Activated naive CD8-positive, alpha-beta T cell treated with anti-CD3 and anti-CD28 coated beads, Interleukin-2, amount 10 ng/mL, durations not matched to agents 7 days and 5 days (primary cell): ENCODE measurements around the gene ADAM17. TPM values are rescaled to one million over a fixed set of nuclear protein-coding genes. Genes with fewer than 3 reads are reported as not detected.
"Not testable (repeated sequence)": the region's sequence is repeated elsewhere in the genome, so short reads cannot be mapped to it uniquely, and the experiment has no call there.

ENCODE experiments used
- ATAC-seq: fragments of 150-1000 bp; cut with Tn5 transposase; one replicate; pipeline ENCODE4 v1.10.0; 2021; ENCODE audit warnings: low read depth, moderate library complexity
- POLR2A ChIA-PET: fragments of 350-600 bp; sonication (Branson Sonifier 250); formaldehyde crosslinking; loops from one replicate; lab custom pipeline; 2021; ENCODE audit warnings: antibody characterized with exemption; lab: Charles Lee
- DNase-seq: peaks from one replicate; pipeline ENCODE4 v3.0.0; 2021
- H3K27ac Mint-ChIP-seq: one replicate; pipeline ENCODE4 v1.8.0; 2022; ENCODE audit warnings: mild to moderate bottlenecking, mixed read lengths
- H3K27me3 Mint-ChIP-seq: one replicate; pipeline ENCODE4 v1.8.0; 2022; ENCODE audit warnings: mild to moderate bottlenecking, moderate library complexity, mixed read lengths
- H3K36me3 Mint-ChIP-seq: one replicate; pipeline ENCODE4 v1.8.0; 2021; ENCODE audit warnings: mild to moderate bottlenecking, mixed read lengths
- H3K4me1 Mint-ChIP-seq: one replicate; pipeline ENCODE4 v1.8.0; 2021; ENCODE audit warnings: mixed read lengths
- H3K4me3 Mint-ChIP-seq: one replicate; pipeline ENCODE4 v1.8.0; 2022; ENCODE audit warnings: mild to moderate bottlenecking, moderate library complexity, mixed read lengths
- H3K9me3 Mint-ChIP-seq: one replicate; pipeline ENCODE4 v1.8.0; 2021; ENCODE audit warnings: mixed read lengths
- total RNA-seq, 2 experiments: library from RNA; stranded (reverse); gene quantifications; one replicate each; pipeline ENCODE4 v1.2.3, GENCODE V29; 2021

The ADAM17 gene
- total RNA-seq, 2 experiments from 2014 or later, result 24.7 to 25.3 TPM

GRCh38 chr2:9533663-9534062, 22.0 kb downstream of the ADAM17 start:
- H3K9me3 Mint-ChIP-seq, result no peaks in the 10 kb centered on the region
- no peak overlapping the region for H3K27ac Mint-ChIP-seq
- POLR2A ChIA-PET, result interaction anchor here (1.4 to 2.0 kb wide), 2 partner anchors 9 to 22 kb away, joined by 3 to 11 read pairs; partner anchors contain the start of gene ADAM17
- H3K27me3 Mint-ChIP-seq, result no peaks in the 10 kb centered on the region
- peaks cover 16% of the 10 kb centered on the region for H3K4me1 Mint-ChIP-seq
- no peak for DNase-seq
- H3K4me3 Mint-ChIP-seq, result no peak overlapping the region
- H3K36me3 Mint-ChIP-seq, result peaks cover 14% of the 10 kb centered on the region
- peak; percentile 73 for ATAC-seq

- ATAC-seq (no peak), DNase-seq (no peak)
- no peaks in the 10 kb centered on the region for H3K9me3 Mint-ChIP-seq
- H3K4me1 Mint-ChIP-seq, result peaks cover 13% of the 10 kb centered on the region
- no peak overlapping the region for H3K4me3 Mint-ChIP-seq
- POLR2A ChIA-PET, result interaction anchor here (2.0 kb wide), 1 partner anchor 23 kb away, joined by 11 read pairs; the partner anchor contains the start of gene ADAM17
- no peaks in the 10 kb centered on the region for H3K27me3 Mint-ChIP-seq
- no peak overlapping the region for H3K27ac Mint-ChIP-seq
- H3K36me3 Mint-ChIP-seq, result peaks cover 14% of the 10 kb centered on the region
Measured at GRCh38 chr2:9532421-9532820, 23.2 kb downstream of the ADAM17 start.

- H3K9me3 Mint-ChIP-seq, result no peaks in the 10 kb centered on the region
- DNase-seq (no peak), ATAC-seq (no peak)
- H3K27ac Mint-ChIP-seq, result no peak overlapping the region
- peaks cover 24% of the 10 kb centered on the region for H3K36me3 Mint-ChIP-seq
- no peaks in the 10 kb centered on the region for H3K27me3 Mint-ChIP-seq
- H3K4me1 Mint-ChIP-seq, result peaks cover 2% of the 10 kb centered on the region
- H3K4me3 Mint-ChIP-seq, result no peak overlapping the region
- POLR2A ChIA-PET, result no interaction called here
Measured at GRCh38 chr2:9527995-9528787, 27.4 kb downstream of the ADAM17 start.

GRCh38 chr2:9525266-9525665, 30.4 kb downstream of the ADAM17 start:
- no peak for ATAC-seq
- H3K36me3 Mint-ChIP-seq, result peaks cover 28% of the 10 kb centered on the region

GRCh38 chr2:9524291-9524690, 31.3 kb downstream of the ADAM17 start:
- POLR2A ChIA-PET, result no interaction called here
- no peak overlapping the region for H3K27ac Mint-ChIP-seq
- H3K9me3 Mint-ChIP-seq, result no peaks in the 10 kb centered on the region
- H3K27me3 Mint-ChIP-seq, result no peaks in the 10 kb centered on the region
- H3K4me3 Mint-ChIP-seq, result no peak overlapping the region
- H3K36me3 Mint-ChIP-seq, result peaks cover 30% of the 10 kb centered on the region
- DNase-seq (no peak), ATAC-seq (no peak)
- H3K4me1 Mint-ChIP-seq, result peaks cover 2% of the 10 kb centered on the region

More at GRCh38 chr2:9525266-9525665, 30.4 kb downstream of the ADAM17 start:
- Mint-ChIP-seq H3K27me3 (no peaks in the 10 kb centered on the region), H3K9me3 (no peaks in the 10 kb centered on the region), H3K27ac (no peak overlapping the region), H3K4me1 (peaks cover 2% of the 10 kb centered on the region), H3K4me3 (no peak overlapping the region)
- no peak for DNase-seq
- POLR2A ChIA-PET, result no interaction called here

- Mint-ChIP-seq H3K9me3 (no peaks in the 10 kb centered on the region), H3K4me1 (no peaks in the 10 kb centered on the region), H3K27ac (no peak overlapping the region), H3K4me3 (no peak overlapping the region), H3K27me3 (no peaks in the 10 kb centered on the region), H3K36me3 (peaks cover 35% of the 10 kb centered on the region)
- no peak for ATAC-seq
- DNase-seq, result no peak
- POLR2A ChIA-PET, result no interaction called here
Measured at GRCh38 chr2:9519250-9519649, 36.4 kb downstream of the ADAM17 start.

- ATAC-seq (no peak), DNase-seq (no peak)
- POLR2A ChIA-PET, result no interaction called here
- Mint-ChIP-seq H3K4me1 (no peaks in the 10 kb centered on the region), H3K27me3 (no peaks in the 10 kb centered on the region), H3K9me3 (no peaks in the 10 kb centered on the region), H3K4me3 (no peak overlapping the region), H3K27ac (no peak overlapping the region), H3K36me3 (peaks cover 34% of the 10 kb centered on the region)
Measured at GRCh38 chr2:9518780-9519179, 36.9 kb downstream of the ADAM17 start.

- ATAC-seq (no peak), DNase-seq (no peak)
- Mint-ChIP-seq H3K27ac (no peak overlapping the region), H3K4me3 (no peak overlapping the region), H3K4me1 (no peaks in the 10 kb centered on the region), H3K27me3 (no peaks in the 10 kb centered on the region), H3K36me3 (peaks cover 38% of the 10 kb centered on the region), H3K9me3 (no peaks in the 10 kb centered on the region)
- POLR2A ChIA-PET, result no interaction called here
Measured at GRCh38 chr2:9518163-9518562, 37.5 kb downstream of the ADAM17 start.

GRCh38 chr2:9517118-9517782, 38.4 kb downstream of the ADAM17 start:
- H3K4me3 Mint-ChIP-seq, result no peak overlapping the region
- no peaks in the 10 kb centered on the region for H3K9me3 Mint-ChIP-seq
- POLR2A ChIA-PET, result no interaction called here
- DNase-seq, result no peak
- H3K4me1 Mint-ChIP-seq, result no peaks in the 10 kb centered on the region
- H3K27me3 Mint-ChIP-seq, result no peaks in the 10 kb centered on the region
- H3K27ac Mint-ChIP-seq, result no peak overlapping the region
- peaks cover 43% of the 10 kb centered on the region for H3K36me3 Mint-ChIP-seq
- no peak for ATAC-seq

GRCh38 chr2:9513946-9514345, 41.7 kb downstream of the ADAM17 start:
- DNase-seq, H3K4me1 Mint-ChIP-seq, H3K9me3 Mint-ChIP-seq, H3K27ac Mint-ChIP-seq, ATAC-seq, H3K27me3 Mint-ChIP-seq, POLR2A ChIA-PET, H3K4me3 Mint-ChIP-seq: not testable (repeated sequence)
- H3K36me3 Mint-ChIP-seq, result peaks cover 35% of the 10 kb centered on the region

- no peaks in the 10 kb centered on the region for H3K9me3 Mint-ChIP-seq
- ATAC-seq (no peak), DNase-seq (no peak)
- H3K4me3 Mint-ChIP-seq, result no peak overlapping the region
- H3K27ac Mint-ChIP-seq, result no peak overlapping the region
- POLR2A ChIA-PET, result no interaction called here
- H3K36me3 Mint-ChIP-seq, result peaks cover 34% of the 10 kb centered on the region
- no peaks in the 10 kb centered on the region for H3K27me3 Mint-ChIP-seq
- H3K4me1 Mint-ChIP-seq, result no peaks in the 10 kb centered on the region
Measured at GRCh38 chr2:9508931-9509330, 46.7 kb downstream of the ADAM17 start.

- POLR2A ChIA-PET, result no interaction called here
- Mint-ChIP-seq H3K9me3 (no peaks in the 10 kb centered on the region), H3K36me3 (peaks cover 20% of the 10 kb centered on the region), H3K27me3 (no peaks in the 10 kb centered on the region), H3K27ac (no peak overlapping the region), H3K4me1 (peaks cover 8% of the 10 kb centered on the region), H3K4me3 (no peak overlapping the region)
- ATAC-seq (no peak), DNase-seq (no peak)
Measured at GRCh38 chr2:9498210-9498609, 57.4 kb downstream of the ADAM17 start.

GRCh38 chr2:9497017-9497416, 58.6 kb downstream of the ADAM17 start:
- POLR2A ChIA-PET, result no interaction called here
- Mint-ChIP-seq H3K27me3 (no peaks in the 10 kb centered on the region), H3K36me3 (peaks cover 17% of the 10 kb centered on the region), H3K4me1 (peaks cover 6% of the 10 kb centered on the region), H3K27ac (peak overlapping the region; percentile 37), H3K4me3 (no peak overlapping the region), H3K9me3 (no peaks in the 10 kb centered on the region)
- ATAC-seq, result no peak
- no peak for DNase-seq

- Mint-ChIP-seq H3K4me1 (peaks cover 10% of the 10 kb centered on the region), H3K4me3 (no peak overlapping the region), H3K9me3 (no peaks in the 10 kb centered on the region), H3K27ac (peak overlapping the region; percentile 36), H3K27me3 (no peaks in the 10 kb centered on the region), H3K36me3 (peaks cover 27% of the 10 kb centered on the region)
- ATAC-seq (no peak), DNase-seq (no peak)
- POLR2A ChIA-PET, result interaction anchor here (0.6 kb wide), 1 partner anchor 19 kb away, joined by 3 read pairs; no protein-coding TSS in a partner anchor
Measured at GRCh38 chr2:9494081-9494480, 61.5 kb downstream of the ADAM17 start.
